Tibial artery (tissue), 4 donors: ENCODE measurements around the gene CPXM1.
"Not testable (repeated sequence)": the region's sequence is repeated elsewhere in the genome, so short reads cannot be mapped to it uniquely, and the experiment has no call there.

Source experiments
- DNase-seq, 2 donors: peaks; one replicate each; pipeline ENCODE4 v3.0.0-alpha.2; 2019
- H3K27ac ChIP-seq, 2 donors: fragments of 200-600 bp; sonication (generic) in 1 of 2; 1 replicate in 1 of 2; 2 replicates in 1 of 2; pipeline ENCODE4 v1.5.1; 2018 to 2019; ENCODE audit warnings: mild to moderate bottlenecking in 1 of 2
- H3K27me3 ChIP-seq, 2 donors: fragments of 200-600 bp; sonication (generic) in 1 of 2; one replicate each; pipeline versions ENCODE4 v1.5.1 to v1.6.0; 2016 to 2019
- H3K36me3 ChIP-seq, 3 donors: fragments of 200-600 bp; sonication (generic) in 2 of 3; one replicate each; pipeline ENCODE4 v1.5.1; 2016 to 2019; ENCODE audit warnings: mild to moderate bottlenecking in 2 of 3
- H3K4me1 ChIP-seq, 4 donors: fragments of 200-600 bp; sonication (generic) in 2 of 4; 1 replicate in 3 of 4; 2 replicates in 1 of 4; pipeline ENCODE4 v1.5.1; 2016 to 2019
- H3K4me3 ChIP-seq, 2 donors: fragments of 200-600 bp; sonication (generic) in 1 of 2; 1 replicate in 1 of 2; 2 replicates in 1 of 2; pipeline ENCODE4 v1.5.1; 2018 to 2019; ENCODE audit warnings: mild to moderate bottlenecking in 2 of 2
- H3K9me3 ChIP-seq, 3 donors: fragments of 200-600 bp; sonication (generic) in 1 of 3; one replicate each; pipeline ENCODE4 v1.5.1; 2016 to 2019
- CTCF ChIP-seq, 2 experiments: fragments of 200-600 bp in 1 of 2; fragments of 450-650 bp in 1 of 2; IDR thresholded peaks; one replicate each; pipeline ENCODE4 v1.5.1; 2017 to 2019; ENCODE audit warnings: antibody characterized with exemption in 2 of 2, mild to moderate bottlenecking in 1 of 2, moderate library complexity in 1 of 2
- intact Hi-C: fragments of 100-400 bp; cut with DNase I; formaldehyde crosslinking; loops from one replicate; pipeline ENCODE4 v1.15.0; 2023; ENCODE audit warnings: low total_unique reads

CPXM1 gene

GRCh38 chr20:2780948-2781347, 19.5 kb downstream of the CPXM1 start:
- TF ChIP-seq CTCF (IDR thresholded peaks at IDR 0.05): no peak
- H3K27me3 ChIP-seq: peaks cover 0 to 26% of the 10 kb centered on the region in 2 donors
- intact Hi-C loops: no loop called here

GRCh38 chr20:2778602-2779321, 21.7 kb downstream of the CPXM1 start:
- no peak for TF ChIP-seq CTCF (IDR thresholded peaks at IDR 0.05)
- Histone ChIP-seq H3K4me1 (no peaks in the 10 kb centered on the region), H3K9me3 (peaks cover 0 to 13% (median 7%) of the 10 kb centered on the region in 3 donors), H3K27me3 (peaks cover 0 to 40% of the 10 kb centered on the region in 2 donors), H3K4me3 (no peak overlapping the region), H3K27ac (no peak overlapping the region), H3K36me3 (no peaks in the 10 kb centered on the region)
- intact Hi-C loops: no loop called here
- DNase-seq: no peak

More at GRCh38 chr20:2780948-2781347, 19.5 kb downstream of the CPXM1 start:
- no peak overlapping the region for H3K4me3 ChIP-seq
- no peaks in the 10 kb centered on the region for H3K4me1 ChIP-seq
- H3K9me3 ChIP-seq: peaks cover 0 to 1% (median under 1%) of the 10 kb centered on the region in 3 donors
- no peak for DNase-seq
- H3K27ac ChIP-seq: no peak overlapping the region
- H3K36me3 ChIP-seq: no peaks in the 10 kb centered on the region

- H3K27me3 ChIP-seq: peaks cover 0 to 29% of the 10 kb centered on the region in 2 donors
- H3K36me3 ChIP-seq: no peaks in the 10 kb centered on the region
- DNase-seq: no peak
- intact Hi-C loops: no loop called here
- TF ChIP-seq CTCF (IDR thresholded peaks at IDR 0.05): no peak
- no peak overlapping the region for H3K4me3 ChIP-seq
- peaks cover 0 to 12% (median 9%) of the 10 kb centered on the region in 4 donors for H3K4me1 ChIP-seq
- H3K27ac ChIP-seq: no peak overlapping the region
- H3K9me3 ChIP-seq: peaks cover 0 to 13% (median 7%) of the 10 kb centered on the region in 3 donors
Observed at GRCh38 chr20:2775139-2775538, 25.3 kb downstream of the CPXM1 start.

GRCh38 chr20:2773812-2774211, 26.6 kb downstream of the CPXM1 start:
- H3K27me3 ChIP-seq: peaks cover 0 to 31% of the 10 kb centered on the region in 2 donors
- no peak overlapping the region for H3K4me3 ChIP-seq
- intact Hi-C loops: no loop called here

GRCh38 chr20:2771631-2772080, 28.8 kb downstream of the CPXM1 start:
- TF ChIP-seq CTCF (IDR thresholded peaks at IDR 0.05): no peak
- H3K36me3 ChIP-seq: no peaks in the 10 kb centered on the region
- H3K27me3 ChIP-seq: peaks cover 0 to 22% of the 10 kb centered on the region in 2 donors
- intact Hi-C loops: no loop called here
- no peak overlapping the region for H3K27ac ChIP-seq
- H3K4me3 ChIP-seq: no peak overlapping the region
- DNase-seq: no peak
- H3K9me3 ChIP-seq: peaks cover 0 to 13% (median 7%) of the 10 kb centered on the region in 3 donors
- H3K4me1 ChIP-seq: peaks cover 0 to 39% (median 31%) of the 10 kb centered on the region in 4 donors

More at GRCh38 chr20:2773812-2774211, 26.6 kb downstream of the CPXM1 start:
- TF ChIP-seq CTCF (IDR thresholded peaks at IDR 0.05): no peak
- Histone ChIP-seq H3K4me1 (peaks cover 0 to 21% (median 15%) of the 10 kb centered on the region in 4 donors), H3K36me3 (no peaks in the 10 kb centered on the region), H3K9me3 (peaks cover 0 to 13% (median 7%) of the 10 kb centered on the region in 3 donors), H3K27ac (no peak overlapping the region)
- no peak for DNase-seq

- H3K9me3 ChIP-seq: not testable (repeated sequence)
Observed at GRCh38 chr20:2770091-2770490, 30.3 kb downstream of the CPXM1 start.

More at GRCh38 chr20:2770091-2770490, 30.3 kb downstream of the CPXM1 start:
- Histone ChIP-seq H3K4me1 (peaks cover 0 to 39% (median 31%) of the 10 kb centered on the region in 4 donors), H3K27me3 (peaks cover 0 to 18% of the 10 kb centered on the region in 2 donors)
- H3K27ac ChIP-seq, DNase-seq, H3K36me3 ChIP-seq, intact Hi-C loops, H3K4me3 ChIP-seq: not testable (repeated sequence)
